Kidney capillary endothelial cell (primary cell): ENCODE data around the gene HS6ST1.
"Not testable (repeated sequence)": the region's sequence is repeated elsewhere in the genome, so short reads cannot be mapped to it uniquely, and the experiment has no call there.

Experiments
- DNase-seq: peaks from one replicate; pipeline ENCODE4 v3.0.0-alpha.2; 2018; ENCODE audit warnings: low spot score

HS6ST1 gene

GRCh38 chr2:128268611-128269010, 50.1 kb downstream of the HS6ST1 start:
- DNase-seq: not testable (repeated sequence)

DNA sequence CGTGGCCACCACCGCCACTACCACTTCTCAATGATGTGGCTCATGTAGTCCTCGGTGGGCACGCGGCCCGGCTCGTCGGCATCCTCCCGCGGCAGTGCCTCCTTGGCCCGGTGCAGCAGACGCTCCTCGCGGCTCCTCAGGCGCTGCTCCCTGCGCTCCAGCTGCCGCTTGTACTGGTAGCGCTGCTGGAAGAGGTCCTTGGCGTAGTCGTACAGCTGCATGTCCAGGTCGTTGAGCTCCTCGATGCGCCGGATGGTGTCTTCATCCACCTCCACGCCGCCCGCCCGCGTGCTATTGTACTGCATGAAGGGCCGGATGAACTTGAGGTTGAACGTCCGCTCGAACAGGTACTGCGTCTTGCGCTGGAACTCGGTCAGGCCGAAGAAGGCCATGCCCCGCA, 50.5 kb downstream of the HS6ST1 start:
- not testable (repeated sequence) for DNase-seq

- DNase-seq: not testable (repeated sequence)
Measured at GRCh38 chr2:128267649-128268048, 51.0 kb downstream of the HS6ST1 start.

GRCh38 chr2:128267197-128267596, 51.5 kb downstream of the HS6ST1 start:
- DNase-seq: not testable (repeated sequence)

- DNase-seq: not testable (repeated sequence)
Measured at GRCh38 chr2:128266463-128266862, 52.2 kb downstream of the HS6ST1 start.

GRCh38 chr2:128265608-128265993, 53.1 kb downstream of the HS6ST1 start:
- not testable (repeated sequence) for DNase-seq

DNA sequence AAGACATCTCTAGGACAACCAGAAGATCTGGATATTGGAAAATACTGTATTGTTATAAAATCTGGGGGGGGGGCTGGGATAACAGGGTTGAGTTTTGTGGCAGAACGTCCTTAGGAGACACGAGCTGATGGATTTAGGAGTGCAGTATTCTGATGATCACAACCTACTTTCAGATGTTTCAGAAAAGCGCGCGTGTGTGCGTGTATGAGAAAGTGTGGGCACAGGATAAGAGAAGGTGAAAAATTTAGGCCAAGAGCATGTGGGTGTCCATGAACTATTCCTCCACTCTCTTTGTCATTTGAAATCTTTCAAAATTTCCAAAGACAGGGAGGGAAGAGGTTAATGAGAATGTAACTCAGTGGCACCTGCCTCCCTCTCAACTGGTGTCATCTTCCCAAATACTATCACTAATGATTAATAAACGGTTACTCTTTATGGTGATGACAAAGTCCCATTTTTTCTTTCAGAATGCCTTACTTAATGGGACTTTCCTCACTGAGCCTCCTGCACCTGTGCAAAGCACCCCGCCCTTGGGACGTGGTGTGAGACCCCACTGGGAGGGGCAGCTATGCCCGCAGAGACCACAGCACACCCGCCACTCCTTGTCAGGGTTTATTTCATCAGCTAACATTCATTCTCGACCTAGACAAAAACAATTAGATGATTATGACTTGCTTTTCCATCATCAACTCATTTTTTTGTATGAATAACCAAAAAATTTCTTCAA, 53.6 kb downstream of the HS6ST1 start:
- no peak for DNase-seq

GRCh38 chr2:128263902-128264331, 54.8 kb downstream of the HS6ST1 start:
- DNase-seq: no peak

GRCh38 chr2:128262315-128263253, 56.1 kb downstream of the HS6ST1 start:
- DNase-seq: no peak

- no peak for DNase-seq
Measured at GRCh38 chr2:128261245-128262128, 57.2 kb downstream of the HS6ST1 start.

GRCh38 chr2:128260239-128261138, 58.2 kb downstream of the HS6ST1 start:
- DNase-seq: peak; percentile 47

DNA sequence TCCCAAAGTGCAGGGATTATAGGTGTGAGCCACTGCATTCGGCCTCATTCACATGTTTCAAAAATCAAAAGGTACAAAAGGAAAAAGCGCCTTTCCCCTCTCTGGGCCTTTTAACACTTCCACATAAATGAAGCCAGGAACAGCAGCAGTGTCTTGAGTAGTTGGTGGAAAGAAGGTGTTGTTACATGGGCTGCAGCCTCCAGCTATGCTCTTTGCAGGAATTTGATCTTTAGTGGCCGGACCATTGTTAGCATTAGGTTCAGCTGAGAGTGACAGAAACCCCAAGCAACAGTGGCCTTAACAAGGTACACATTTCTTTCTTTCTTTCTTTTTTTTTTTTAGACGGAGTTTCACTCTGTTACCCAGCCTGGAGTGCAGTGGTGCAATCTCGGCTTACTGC, 59.1 kb downstream of the HS6ST1 start:
- no peak for DNase-seq

DNA sequence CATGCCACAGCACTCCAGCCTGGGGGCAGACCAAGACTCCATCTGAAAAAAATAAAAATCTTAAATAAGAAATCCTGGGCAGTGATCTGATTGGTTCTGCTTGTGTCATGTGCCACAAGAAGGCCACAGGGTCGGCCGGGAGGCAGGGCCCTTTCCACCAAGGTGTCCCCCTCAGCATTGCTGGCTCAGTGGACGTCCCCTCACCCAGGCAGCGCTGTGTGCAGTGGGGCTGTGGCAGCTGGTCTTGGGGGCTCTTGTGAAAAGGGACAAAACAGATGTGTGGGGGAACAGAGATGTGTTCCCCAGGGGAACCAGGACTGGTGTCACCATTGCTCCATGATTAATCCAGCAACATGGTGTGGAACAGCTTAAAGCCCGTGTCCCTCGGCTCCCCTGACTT, 60.5 kb downstream of the HS6ST1 start:
- no peak for DNase-seq

GRCh38 chr2:128252501-128252900, 66.2 kb downstream of the HS6ST1 start:
- DNase-seq: no peak

GRCh38 chr2:128252086-128252485, 66.6 kb downstream of the HS6ST1 start:
- DNase-seq: not testable (repeated sequence)

DNA sequence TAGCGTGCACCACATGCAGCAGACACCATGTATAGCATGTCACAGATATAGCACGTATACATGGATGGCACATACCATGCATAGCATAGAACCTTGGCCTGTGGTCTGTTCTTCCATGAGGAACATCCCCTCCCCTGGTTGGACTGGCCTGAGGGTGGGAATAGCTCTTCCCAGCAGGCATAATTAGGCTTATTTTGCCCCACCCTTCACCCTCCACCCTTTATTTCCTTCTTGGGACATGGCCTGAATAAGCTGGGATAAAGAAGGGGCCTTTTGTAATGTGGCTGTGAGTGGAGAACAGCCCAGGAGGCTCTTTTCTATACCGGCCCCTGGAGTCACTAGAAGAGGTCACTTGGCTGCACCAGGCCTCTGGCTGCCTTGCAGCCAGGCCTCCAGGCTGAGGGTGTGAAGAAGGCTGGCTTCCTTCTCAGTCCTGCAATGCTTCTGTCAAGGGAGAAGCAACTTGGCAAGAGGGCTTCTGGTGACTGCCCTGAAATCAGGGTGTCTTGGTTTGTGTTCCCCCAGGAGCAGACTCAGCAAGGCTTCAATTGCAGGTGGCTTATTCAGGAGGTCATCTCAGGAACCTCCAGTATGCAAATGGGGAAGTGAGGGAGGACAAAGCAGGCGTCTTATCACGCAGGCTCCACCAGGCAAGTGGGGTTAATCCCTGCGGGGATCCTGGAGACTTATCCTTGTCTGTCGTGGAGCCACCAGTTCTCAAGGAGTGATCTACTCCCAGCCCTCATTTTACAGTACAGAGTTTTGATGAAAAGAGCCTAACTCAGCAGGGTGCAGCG, 68.2 kb downstream of the HS6ST1 start:
- no peak for DNase-seq

GRCh38 chr2:128249555-128249954, 69.1 kb downstream of the HS6ST1 start:
- no peak for DNase-seq

DNA sequence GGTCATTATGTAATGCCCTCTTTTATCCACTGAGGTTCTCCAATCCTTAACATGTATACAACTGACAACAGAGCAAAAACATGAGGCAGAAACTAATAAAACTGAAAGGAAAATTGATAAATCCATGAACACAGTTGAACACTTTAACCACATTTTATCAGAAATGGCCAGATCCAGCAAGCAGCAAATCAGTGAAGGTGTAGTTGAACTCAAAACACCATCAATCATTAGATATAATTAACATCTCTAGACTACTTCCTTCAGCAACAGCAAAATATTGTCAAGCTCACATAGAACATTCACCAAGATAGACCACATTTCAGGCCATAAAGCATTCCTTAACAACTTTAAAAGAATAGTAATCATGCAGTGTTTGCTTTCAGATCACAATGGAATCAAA, 72.9 kb downstream of the HS6ST1 start:
- DNase-seq: no peak

DNA sequence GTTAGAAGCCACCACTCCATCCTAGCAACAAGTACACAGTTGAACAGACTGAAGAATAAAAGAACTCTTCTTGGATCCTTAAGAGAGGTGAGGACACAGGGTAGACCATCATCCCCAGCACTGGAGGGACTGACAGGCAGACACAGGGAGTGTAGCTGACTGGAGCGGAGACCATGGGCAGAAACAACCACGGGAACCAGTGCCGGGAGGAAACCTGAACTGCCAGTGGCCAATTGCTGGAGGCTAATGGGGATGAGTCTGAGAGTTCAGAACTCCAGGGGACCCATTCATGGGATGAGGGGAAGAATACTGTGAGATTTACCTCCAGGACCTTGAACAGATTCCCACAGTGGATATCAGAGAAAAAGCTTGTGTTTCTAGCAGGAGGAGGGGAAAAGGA, 76.8 kb downstream of the HS6ST1 start:
- no peak for DNase-seq
